Ovary (tissue), 3 donors: Measurements from ENCODE around the gene KCTD20.

Experiments used
- CTCF ChIP-seq, 3 donors: fragments of 450-650 bp in 2 of 3; fragments of 200-600 bp in 1 of 3; IDR thresholded peaks; one replicate each; pipeline versions ENCODE4 v1.5.1 to v1.8.0; 2016 to 2022; ENCODE audit warnings: antibody characterized with exemption in 3 of 3, mild to moderate bottlenecking in 1 of 3
- EP300 ChIP-seq: sonication (generic); formaldehyde crosslinking; IDR thresholded peaks from one replicate; pipeline ENCODE4 v1.6.1; 2017; ENCODE audit warnings: antibody characterized with exemption
- POLR2A ChIP-seq: fragments of 450-650 bp; IDR thresholded peaks from one replicate; pipeline ENCODE4 v1.6.1; 2017; ENCODE audit warnings: antibody characterized with exemption, mild to moderate bottlenecking, moderate library complexity
- donor health status: DM: no; HTN: no; CAD: no.

GRCh38 chr6:36523451-36523850, 80.7 kb downstream of the KCTD20 start:
- TF ChIP-seq POLR2A (no peak), CTCF (IDR thresholded peaks at IDR 0.05) (no peak), EP300 (no peak)
